GM19035 (cell line): ENCODE measurements around the gene ZFAND3.

ENCODE experiments used
- ATAC-seq: cut with Tn5 transposase; IDR thresholded peaks from one replicate; pipeline ENCODE4 v1.9.1; 2021; ENCODE audit not compliant: unreplicated experiment

Gene ZFAND3

GRCh38 chr6:37798436-37799262, 20.9 kb upstream of the ZFAND3 start:
- ATAC-seq, result no peak

DNA sequence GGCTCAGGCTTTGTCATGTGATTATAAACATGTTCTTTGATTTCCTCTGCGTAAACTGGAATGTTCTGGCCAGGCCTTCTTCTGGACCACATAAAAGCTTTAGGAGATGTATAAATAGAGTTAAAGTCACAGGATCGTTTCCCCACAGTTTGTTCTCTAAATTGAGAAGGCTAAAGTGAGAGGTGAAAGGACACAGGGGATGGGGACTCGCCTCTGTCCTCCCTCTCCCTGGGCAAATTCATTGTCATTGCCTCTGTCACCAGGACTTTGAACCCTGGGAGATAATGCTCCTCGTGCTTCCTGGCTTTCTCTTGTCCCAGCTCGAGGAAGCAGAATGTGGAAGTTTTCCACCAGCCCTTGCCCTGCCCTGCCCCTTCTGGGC, 20.3 kb upstream of the ZFAND3 start:
- no peak for ATAC-seq

DNA sequence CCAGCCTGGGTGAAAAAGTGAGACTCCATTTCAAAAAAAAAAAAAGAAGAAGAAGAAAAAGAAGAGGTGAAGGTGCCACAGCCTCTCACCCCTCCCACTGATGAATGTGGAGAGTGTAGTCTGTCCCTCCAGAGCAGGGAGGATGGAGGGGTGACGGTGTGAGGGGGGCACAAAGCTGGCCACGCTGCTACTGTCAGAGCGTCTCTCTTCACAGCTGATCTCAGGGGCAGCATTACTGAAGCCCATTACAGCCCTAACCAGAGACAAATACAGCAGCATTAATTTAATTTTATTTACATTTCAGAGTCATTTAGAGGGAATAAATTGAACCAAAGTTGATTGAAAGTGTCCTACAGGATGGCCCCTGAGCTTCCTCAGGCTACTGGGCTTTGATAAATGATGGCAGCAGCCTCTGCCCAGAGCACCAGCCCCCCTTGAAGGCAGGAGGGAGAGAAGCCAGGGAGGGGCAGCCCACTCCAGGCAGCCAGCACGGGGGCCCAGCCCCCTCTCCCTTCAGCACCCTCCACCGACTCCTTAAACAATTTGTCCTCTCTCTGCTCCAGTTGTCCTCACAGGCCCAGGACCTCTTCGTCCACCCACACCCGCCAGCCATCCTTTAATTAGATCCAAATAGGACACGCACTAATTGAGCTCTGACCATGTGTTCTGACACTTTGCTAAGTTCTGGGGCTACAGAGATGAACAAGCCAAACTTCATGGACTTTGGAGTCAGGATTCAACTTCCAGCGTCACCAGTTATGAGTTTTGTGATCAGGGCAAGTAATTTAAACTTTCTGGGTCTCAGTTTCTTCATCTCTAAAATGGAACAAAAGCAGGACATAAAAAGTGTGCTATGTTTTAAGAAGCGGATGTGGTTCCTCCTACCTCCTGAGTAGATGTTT, 18.6 kb upstream of the ZFAND3 start:
- no peak for ATAC-seq

GRCh38 chr6:37801605-37801940, 18.0 kb upstream of the ZFAND3 start:
- no peak for ATAC-seq

GRCh38 chr6:37802810-37803209, 16.7 kb upstream of the ZFAND3 start:
- no peak for ATAC-seq

DNA sequence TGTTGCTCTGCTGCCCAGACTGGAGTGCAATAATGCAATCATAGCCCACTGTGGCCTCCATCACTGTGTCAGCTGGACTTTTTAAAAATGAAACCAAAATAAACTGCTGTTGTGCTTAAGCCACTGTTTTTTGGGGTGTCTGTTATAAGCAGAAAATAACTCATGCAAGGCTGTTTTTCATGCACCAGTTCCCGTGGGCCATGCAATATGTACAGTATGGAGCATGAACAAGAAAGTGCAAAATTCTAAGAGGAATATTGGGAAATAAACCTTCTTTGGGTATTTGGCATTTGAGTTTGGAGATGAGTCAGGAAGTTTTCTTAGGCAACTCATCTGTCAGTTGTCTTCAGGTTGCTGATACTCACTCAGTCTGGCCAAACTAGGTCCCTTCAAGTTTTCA, 14.9 kb upstream of the ZFAND3 start:
- ATAC-seq, result no peak

DNA sequence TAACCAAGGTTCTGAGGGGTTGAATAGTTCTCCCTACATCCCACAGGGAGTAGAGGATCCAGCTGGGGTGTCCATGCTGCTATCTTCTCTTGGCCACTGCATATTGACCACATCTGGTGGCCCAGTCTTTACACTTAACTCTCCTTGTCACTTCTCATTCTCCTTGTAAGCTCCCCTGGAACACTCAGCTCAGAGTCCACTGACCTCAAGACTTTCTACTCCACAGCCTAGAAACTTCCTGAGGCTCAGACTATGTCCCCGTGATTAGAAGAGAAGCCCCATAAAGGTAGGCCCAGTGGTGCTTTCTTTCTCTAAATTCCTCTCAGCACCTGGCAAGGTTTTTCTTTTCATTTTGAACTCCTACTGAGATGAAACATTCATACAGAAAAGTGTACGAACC, 13.3 kb upstream of the ZFAND3 start:
- no peak for ATAC-seq

- ATAC-seq, result no peak
Measured at GRCh38 chr6:37807656-37808055, 11.9 kb upstream of the ZFAND3 start.

DNA sequence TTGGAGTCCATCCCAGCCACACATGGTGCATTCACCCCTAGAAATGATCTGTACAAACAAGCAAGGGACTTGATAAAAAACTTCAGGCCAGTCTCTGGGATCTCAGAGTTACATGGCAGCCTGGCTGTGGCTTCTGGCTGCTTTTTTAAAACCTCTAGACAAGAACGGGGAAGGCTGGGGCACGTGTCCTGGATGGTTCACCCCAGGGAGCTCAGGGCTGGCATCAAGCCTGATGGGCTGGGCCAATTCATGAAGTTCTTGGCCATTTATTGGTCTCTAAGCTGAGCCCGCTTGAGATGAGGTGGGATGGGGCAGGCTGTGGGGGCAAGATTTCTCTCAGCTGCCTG, 10.4 kb upstream of the ZFAND3 start:
- no peak for ATAC-seq

DNA sequence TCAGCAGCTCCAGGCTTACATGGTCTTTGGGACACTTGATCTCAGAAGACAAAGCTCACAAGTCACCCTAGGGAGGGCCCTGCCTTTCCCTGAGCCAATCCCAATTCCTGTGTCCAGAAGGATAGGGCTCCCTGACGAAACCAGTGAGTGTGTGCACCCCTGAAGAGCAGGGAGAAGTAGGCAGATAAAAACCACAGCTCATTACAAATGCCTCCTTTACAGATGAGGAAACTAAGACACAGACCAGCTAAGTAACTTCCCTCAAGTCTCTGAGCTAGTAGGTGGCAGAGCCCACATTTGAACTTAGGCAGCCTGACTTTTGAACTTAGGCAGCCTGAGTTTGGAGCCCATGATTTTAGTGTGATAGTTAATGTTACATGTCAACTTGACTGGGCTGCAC, 6.7 kb upstream of the ZFAND3 start:
- no peak for ATAC-seq

DNA sequence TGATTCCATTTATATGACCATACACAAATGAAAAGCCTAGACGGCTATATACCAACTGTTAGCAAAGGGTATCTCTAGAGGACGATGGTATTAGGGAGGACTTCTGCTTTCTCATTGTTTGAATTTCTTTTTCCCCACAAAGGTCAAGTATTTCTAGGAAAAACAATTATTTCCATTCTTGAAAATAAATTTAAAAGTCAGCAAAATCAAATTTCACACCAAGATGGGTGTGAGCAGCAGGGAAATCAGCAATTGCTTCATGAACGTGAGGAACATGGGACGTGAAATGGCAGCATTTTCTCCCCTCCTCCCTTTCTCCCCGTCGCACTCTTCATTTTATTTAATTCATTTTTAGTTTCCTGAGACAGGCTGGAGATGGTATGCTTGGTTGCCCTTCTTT, 5.2 kb upstream of the ZFAND3 start:
- ATAC-seq, result no peak

GRCh38 chr6:37816599-37817375, 2.7 kb upstream of the ZFAND3 start:
- no peak for ATAC-seq

GRCh38 chr6:37818536-37819176, 871 bp upstream of the ZFAND3 start:
- ATAC-seq, result peak; percentile 75

- no peak for ATAC-seq
Measured at GRCh38 chr6:37819802-37820717, 533 bp downstream of the ZFAND3 start.

DNA sequence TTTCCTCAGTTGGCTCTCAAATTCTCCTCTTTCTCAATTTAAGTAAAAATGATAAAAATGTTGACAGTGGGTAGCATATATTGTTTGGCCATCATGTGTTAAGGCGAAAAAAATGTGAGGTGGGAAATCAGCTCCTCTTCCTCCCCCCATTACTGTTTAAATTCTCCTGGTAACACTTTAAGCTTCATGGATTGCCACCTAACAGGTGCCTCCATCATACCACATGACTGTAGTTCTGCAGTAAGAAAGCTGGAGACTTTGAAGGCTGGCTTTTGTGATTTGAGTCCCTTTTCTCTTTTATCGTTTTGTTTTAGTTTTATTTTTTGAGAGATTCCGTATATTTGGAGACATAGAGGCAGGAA, 1.2 kb downstream of the ZFAND3 start:
- no peak for ATAC-seq

DNA sequence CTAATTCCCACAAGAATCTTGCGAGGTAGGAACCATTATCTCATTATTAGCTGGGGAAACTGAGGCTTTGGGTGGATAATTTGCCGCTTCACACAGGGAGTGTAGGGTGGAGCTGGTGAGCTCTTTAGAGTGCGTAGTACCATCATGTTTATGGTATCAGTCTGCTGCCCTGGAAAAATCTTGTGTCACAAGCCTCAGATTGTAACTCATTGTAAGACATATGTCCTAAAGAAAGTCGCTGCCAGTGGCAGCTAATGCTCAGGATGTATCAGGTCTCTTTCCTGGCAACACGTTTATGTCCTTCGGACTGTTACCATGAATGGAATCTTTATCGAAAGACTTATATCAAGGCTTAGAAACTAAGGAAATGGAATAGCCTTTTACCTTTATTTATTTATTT, 1.9 kb downstream of the ZFAND3 start:
- ATAC-seq, result no peak

GRCh38 chr6:37822851-37823682, 3.5 kb downstream of the ZFAND3 start:
- ATAC-seq, result no peak

DNA sequence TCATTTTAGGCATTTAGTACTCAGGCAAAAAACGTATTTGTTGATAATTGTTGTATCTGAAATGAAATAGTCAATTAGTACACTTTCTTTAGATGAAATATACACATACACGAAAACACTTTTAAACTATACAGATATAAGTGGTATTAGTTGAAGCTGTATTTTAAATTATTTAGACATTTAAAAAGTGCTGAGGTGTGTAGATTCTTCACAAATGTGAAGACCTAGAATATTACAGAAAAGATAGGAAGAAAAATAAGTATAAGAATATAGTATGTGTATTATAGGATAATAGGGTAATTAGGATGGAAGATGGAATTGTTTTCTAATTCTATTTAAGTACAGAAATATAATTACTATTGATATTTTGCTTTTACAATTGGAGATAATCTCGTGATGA, 4.6 kb downstream of the ZFAND3 start:
- no peak for ATAC-seq

DNA sequence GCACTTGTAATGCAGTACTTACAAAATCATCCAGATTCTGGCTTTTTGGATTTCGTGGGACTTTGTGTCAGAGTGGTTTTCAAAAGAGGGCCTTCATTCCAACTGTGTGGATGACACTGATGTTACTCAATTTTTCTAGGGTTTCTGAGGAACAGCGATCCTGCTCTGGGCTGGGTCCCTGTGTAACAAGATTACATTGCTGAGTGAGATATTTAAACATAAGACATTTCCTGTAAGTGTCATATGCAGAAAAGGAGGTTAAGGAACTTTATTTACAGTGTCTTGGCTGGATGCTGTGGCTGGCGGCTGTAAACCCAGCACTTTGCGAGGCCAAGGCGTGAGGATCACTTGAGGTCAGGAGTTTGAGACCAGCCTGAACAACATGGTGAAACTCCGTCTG, 6.7 kb downstream of the ZFAND3 start:
- no peak for ATAC-seq
